K562 (cell line): ENCODE results near the gene REG4. TPM values are rescaled to one million over a fixed set of nuclear protein-coding genes. Genes with fewer than 3 reads are reported as not detected.

Experiments
- ATAC-seq: fragments of 200-7000 bp; cut with Tn5 transposase; 3 replicates; pipeline ENCODE4 v1.9.1; 2020; ENCODE audit warnings: moderate library complexity
- BruUV-seq: library from RNA; stranded (reverse); fragments of 400-500 nt; replicated peaks from 2 replicates; lab custom pipeline; 2021; lab: Mats Ljungman, UMichigan
- CTCF ChIA-PET: fragments of 300-600 bp; formaldehyde crosslinking; extraction: SDS; loops from one replicate; lab custom pipeline; 2021; ENCODE audit warnings: low intra/inter-chr PET ratio; lab: Yijun Ruan, JAX
- POLR2A ChIA-PET: fragments of 300-600, 350-650 bp; sonication (Branson Sonifier 250); formaldehyde crosslinking; extraction: SDS; loops from one replicate; lab custom pipeline; 2021; ENCODE audit warnings: antibody characterized with exemption, inconsistent platforms; lab: Yijun Ruan, JAX
- DNase-seq, 4 experiments: peaks; one replicate each; pipeline versions ENCODE4 v3.0.0 to v3.0.0-alpha.2; 2011 to 2018; ENCODE audit warnings: low spot score in 3 of 4, mixed read lengths in 3 of 4; ENCODE audit errors: extremely low read depth in 1 of 4
- FAIRE-seq: peaks from 2 replicates; lab custom pipeline; 2011; peaks lifted over from hg19 to GRCh38; lab: Jason Lieb, UNC
- H2AFZ ChIP-seq: 2 replicates; pipeline ENCODE4 v1.6.0; 2011; ENCODE audit warnings: low read depth, low read length, control low read depth, inconsistent platforms
- H3K27ac ChIP-seq: fragments of 200-600 bp; 3 replicates; pipeline ENCODE4 v1.8.0; 2011; ENCODE audit warnings: low read depth, mild to moderate bottlenecking, control low read depth, inconsistent platforms, low read length, moderate library complexity, mixed read lengths; ENCODE audit errors: extremely low read depth
- H3K27me3 ChIP-seq, 2 experiments: fragments of 300-600 bp in 1 of 2; 2 replicates in 1 of 2; 3 replicates in 1 of 2; pipeline versions ENCODE4 v1.6.0 to v1.8.0; 2011; ENCODE audit warnings: inconsistent platforms in 2 of 2, low read length in 2 of 2, mild to moderate bottlenecking in 1 of 2, mixed read lengths in 1 of 2, moderate library complexity in 1 of 2; ENCODE audit not compliant: control insufficient read depth in 2 of 2, insufficient read depth in 2 of 2
- H3K36me3 ChIP-seq: fragments of 300-600 bp; 3 replicates; pipeline ENCODE4 v1.8.0; 2011; ENCODE audit warnings: mild to moderate bottlenecking, low read length, inconsistent platforms; ENCODE audit not compliant: control insufficient read depth, insufficient read depth
- H3K4me1 ChIP-seq, 2 experiments: fragments of 200-600 bp in 1 of 2; replicated peaks in 1 of 2; 2 replicates in 1 of 2; 3 replicates in 1 of 2; pipeline versions ENCODE4 v1.5.1 to v1.8.0; 2011; ENCODE audit warnings: inconsistent platforms in 2 of 2, low read length in 2 of 2, mild to moderate bottlenecking in 1 of 2, mixed read lengths in 1 of 2, moderate library complexity in 1 of 2; ENCODE audit not compliant: control insufficient read depth in 2 of 2, insufficient read depth in 2 of 2
- H3K4me2 ChIP-seq: 2 replicates; pipeline ENCODE4 v1.6.1; 2011; ENCODE audit warnings: low read length, control low read depth, inconsistent platforms, mixed read lengths; ENCODE audit not compliant: insufficient read depth
- H3K4me3 ChIP-seq: fragments of 200-600 bp; sonication (generic), shearing (Covaris generic); 2 replicates; pipeline ENCODE4 v1.5.1; 2016; ENCODE audit warnings: control low read depth, inconsistent platforms
- H3K79me2 ChIP-seq: fragments of 200-600 bp; 3 replicates; pipeline ENCODE4 v1.8.0; 2011; ENCODE audit warnings: low read length, inconsistent platforms; ENCODE audit not compliant: control insufficient read depth, insufficient read depth
- H3K9ac ChIP-seq, 2 experiments: 2 replicates each; pipeline versions ENCODE4 v1.6.0 to v1.6.1; 2011; ENCODE audit warnings: low read depth in 2 of 2, low read length in 2 of 2, control low read depth in 1 of 2, inconsistent platforms in 1 of 2, mild to moderate bottlenecking in 1 of 2, mixed read lengths in 1 of 2; ENCODE audit not compliant: insufficient read depth in 1 of 2
- H3K9me1 ChIP-seq: one replicate; pipeline ENCODE4 v1.6.0; 2011; ENCODE audit warnings: inconsistent platforms, mild to moderate bottlenecking, low read length, moderate library complexity; ENCODE audit not compliant: control insufficient read depth, insufficient read depth
- H3K9me3 ChIP-seq: replicated peaks from 2 replicates; pipeline ENCODE4 v1.5.1; 2011; ENCODE audit warnings: low read depth, low read length, inconsistent platforms; ENCODE audit not compliant: control insufficient read depth, insufficient read depth
- H4K20me1 ChIP-seq: replicated peaks from 2 replicates; pipeline ENCODE4 v1.6.1; 2011; ENCODE audit warnings: low read length, inconsistent platforms, mixed read lengths; ENCODE audit not compliant: control insufficient read depth, insufficient read depth
- NFIC ChIP-seq: fragments of 450-650 bp; IDR thresholded peaks from 2 replicates; pipeline ENCODE4 v1.6.1; 2017; ENCODE audit warnings: mild to moderate bottlenecking, inconsistent platforms
- WGBS: fragments of 100-300 bp; shearing (Covaris generic); methylation state at CpG from one replicate; pipeline ENCODE4 v1.1.6; 2016; ENCODE audit warnings: low coverage, mixed read lengths; ENCODE audit not compliant: insufficient coverage; ENCODE audit errors: missing lambda C conversion rate; 5-methylcytosine and 5-hydroxymethylcytosine counted together
- in situ Hi-C: fragments of 300-500 bp; cut with MboI; formaldehyde crosslinking; loops from 4 replicates; pipeline ENCODE4 v1.15.0; 2018; ENCODE audit warnings: inconsistent platforms, mixed read lengths
- intact Hi-C: fragments of 100-400 bp; cut with micrococcal nuclease; formaldehyde crosslinking; loops from 2 replicates; pipeline ENCODE4 v1.14.2; 2022
- polyA plus RNA-seq, 8 experiments: library from polyadenylated mRNA; depleted of rRNA in 4 of 8; stranded (reverse) in 5 of 8; unstranded in 3 of 8; fragments of >200 nt; fragmentation: Nextera tagmentation in 2 of 8; fragmentation: Illumina TruSeq in 1 of 8; extraction: Ambion mirVana in 2 of 8; extraction: Trizol in 1 of 8; gene quantifications; 2 replicates each; pipeline versions ENCODE4 v1.2.1 to v1.2.3, GENCODE V29; 2011 to 2014; ENCODE audit warnings: inconsistent platforms in 1 of 8, missing spikeins in 1 of 8
- total RNA-seq, 7 experiments: library from RNA; depleted of rRNA in 6 of 7; stranded (reverse); fragments of >200 nt in 6 of 7; fragmentation: Illumina TruSeq in 2 of 7; extraction: Trizol in 2 of 7; gene quantifications; 2 replicates each; pipeline versions ENCODE4 v1.2.1 to v1.2.3, GENCODE V29; 2011 to 2021; ENCODE audit warnings: low replicate concordance in 1 of 7
- TF ChIP-seq, protein P1 (sequence below): IDR thresholded peaks from 3 replicates; pipeline ENCODE4 v1.6.1; 2011; ENCODE audit warnings: borderline replicate concordance, mild to moderate bottlenecking; ENCODE audit not compliant: insufficient read length, insufficient read depth
- TF ChIP-seq, protein P2 (sequence below), 3 experiments: IDR thresholded peaks in 2 of 3; conservative IDR thresholded peaks in 1 of 3; 2 replicates each; pipeline ENCODE4 v1.5.1; 2011 to 2012; ENCODE audit warnings: low read length in 3 of 3, mild to moderate bottlenecking in 3 of 3, control low read depth in 2 of 3, improper control_type of control experiment in 1 of 3, inconsistent platforms in 1 of 3, low read depth in 1 of 3, mixed read lengths in 1 of 3, moderate library complexity in 1 of 3; ENCODE audit not compliant: insufficient read depth in 2 of 3

The REG4 gene
- total and polyA plus RNA-seq, 9 of the 15 experiments (the other 6 are each of a cell fraction or from before 2014, with no cell fraction given), result not detected

DNA sequence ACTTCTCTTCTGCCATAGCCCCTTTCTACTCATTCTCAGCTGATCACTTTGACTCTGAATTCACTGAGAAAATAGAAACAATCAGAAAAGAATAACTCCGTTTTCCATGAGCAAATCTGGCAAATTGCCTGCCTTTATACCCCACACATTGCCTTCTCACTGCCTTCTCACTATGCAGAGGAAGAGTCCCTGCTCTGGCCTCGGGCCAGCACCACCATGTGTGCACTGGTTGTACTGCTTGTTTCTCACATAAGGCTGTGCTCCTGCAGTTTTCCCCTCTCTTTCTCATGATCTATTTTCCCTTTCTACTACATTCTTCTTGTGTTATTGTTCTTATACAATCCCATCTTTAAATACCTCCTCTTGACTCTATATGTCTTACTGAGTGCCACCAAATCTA lies 40.2 kb downstream of the REG4 start:
- FAIRE-seq, result no peak
- Histone ChIP-seq H3K27ac (no peak overlapping the region), H3K4me1 (no peaks in the 10 kb centered on the region), H3K4me3 (no peak overlapping the region), H2AFZ (no peak overlapping the region), H3K27me3 (peaks cover 8 to 13% of the 10 kb centered on the region in 2 experiments), H3K4me2 (no peak overlapping the region), H3K36me3 (no peaks in the 10 kb centered on the region), H3K9me3 (no peaks in the 10 kb centered on the region), H3K9ac (no peak overlapping the region), H3K79me2 (no peaks in the 10 kb centered on the region), H4K20me1 (no peaks in the 10 kb centered on the region), H3K9me1 (no peaks in the 10 kb centered on the region)
- no TSS peak for BruUV-seq
- TF ChIP-seq, protein P1, sequence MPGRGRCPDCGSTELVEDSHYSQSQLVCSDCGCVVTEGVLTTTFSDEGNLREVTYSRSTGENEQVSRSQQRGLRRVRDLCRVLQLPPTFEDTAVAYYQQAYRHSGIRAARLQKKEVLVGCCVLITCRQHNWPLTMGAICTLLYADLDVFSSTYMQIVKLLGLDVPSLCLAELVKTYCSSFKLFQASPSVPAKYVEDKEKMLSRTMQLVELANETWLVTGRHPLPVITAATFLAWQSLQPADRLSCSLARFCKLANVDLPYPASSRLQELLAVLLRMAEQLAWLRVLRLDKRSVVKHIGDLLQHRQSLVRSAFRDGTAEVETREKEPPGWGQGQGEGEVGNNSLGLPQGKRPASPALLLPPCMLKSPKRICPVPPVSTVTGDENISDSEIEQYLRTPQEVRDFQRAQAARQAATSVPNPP, result no peak
- TF ChIP-seq NFIC, result peak; percentile 56
- TF ChIP-seq, protein P2, sequence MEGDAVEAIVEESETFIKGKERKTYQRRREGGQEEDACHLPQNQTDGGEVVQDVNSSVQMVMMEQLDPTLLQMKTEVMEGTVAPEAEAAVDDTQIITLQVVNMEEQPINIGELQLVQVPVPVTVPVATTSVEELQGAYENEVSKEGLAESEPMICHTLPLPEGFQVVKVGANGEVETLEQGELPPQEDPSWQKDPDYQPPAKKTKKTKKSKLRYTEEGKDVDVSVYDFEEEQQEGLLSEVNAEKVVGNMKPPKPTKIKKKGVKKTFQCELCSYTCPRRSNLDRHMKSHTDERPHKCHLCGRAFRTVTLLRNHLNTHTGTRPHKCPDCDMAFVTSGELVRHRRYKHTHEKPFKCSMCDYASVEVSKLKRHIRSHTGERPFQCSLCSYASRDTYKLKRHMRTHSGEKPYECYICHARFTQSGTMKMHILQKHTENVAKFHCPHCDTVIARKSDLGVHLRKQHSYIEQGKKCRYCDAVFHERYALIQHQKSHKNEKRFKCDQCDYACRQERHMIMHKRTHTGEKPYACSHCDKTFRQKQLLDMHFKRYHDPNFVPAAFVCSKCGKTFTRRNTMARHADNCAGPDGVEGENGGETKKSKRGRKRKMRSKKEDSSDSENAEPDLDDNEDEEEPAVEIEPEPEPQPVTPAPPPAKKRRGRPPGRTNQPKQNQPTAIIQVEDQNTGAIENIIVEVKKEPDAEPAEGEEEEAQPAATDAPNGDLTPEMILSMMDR (IDR thresholded peaks at IDR 0.05 in 2 of 3, conservative IDR thresholded peaks at IDR 0.05 in 1 of 3; ENCODE audit: insufficient read depth in 2 of 3, low read depth in 1 of 3, low read length in 3 of 3), result 0 out of 6 replicates have a peak, but pooled peaks of 1 of the 3 experiments have one; percentile 9
- POLR2A ChIA-PET, result interaction anchor here (0.7 kb wide), 1 partner anchor 105 kb away, joined by 3 read pairs; no protein-coding TSS in a partner anchor
- intact Hi-C loops, result no loop called here
- DNase-seq, result peak in 1 of 4 experiments; percentile 10
- CTCF ChIA-PET, result no interaction called here
- ATAC-seq, result peak; percentile 72
- WGBS, result 0% methylated on average over 2 of the region's 2 CpGs
- in situ Hi-C loops, result no loop called here
